ENCODE measurements around the gene OBSCN.

DNA sequence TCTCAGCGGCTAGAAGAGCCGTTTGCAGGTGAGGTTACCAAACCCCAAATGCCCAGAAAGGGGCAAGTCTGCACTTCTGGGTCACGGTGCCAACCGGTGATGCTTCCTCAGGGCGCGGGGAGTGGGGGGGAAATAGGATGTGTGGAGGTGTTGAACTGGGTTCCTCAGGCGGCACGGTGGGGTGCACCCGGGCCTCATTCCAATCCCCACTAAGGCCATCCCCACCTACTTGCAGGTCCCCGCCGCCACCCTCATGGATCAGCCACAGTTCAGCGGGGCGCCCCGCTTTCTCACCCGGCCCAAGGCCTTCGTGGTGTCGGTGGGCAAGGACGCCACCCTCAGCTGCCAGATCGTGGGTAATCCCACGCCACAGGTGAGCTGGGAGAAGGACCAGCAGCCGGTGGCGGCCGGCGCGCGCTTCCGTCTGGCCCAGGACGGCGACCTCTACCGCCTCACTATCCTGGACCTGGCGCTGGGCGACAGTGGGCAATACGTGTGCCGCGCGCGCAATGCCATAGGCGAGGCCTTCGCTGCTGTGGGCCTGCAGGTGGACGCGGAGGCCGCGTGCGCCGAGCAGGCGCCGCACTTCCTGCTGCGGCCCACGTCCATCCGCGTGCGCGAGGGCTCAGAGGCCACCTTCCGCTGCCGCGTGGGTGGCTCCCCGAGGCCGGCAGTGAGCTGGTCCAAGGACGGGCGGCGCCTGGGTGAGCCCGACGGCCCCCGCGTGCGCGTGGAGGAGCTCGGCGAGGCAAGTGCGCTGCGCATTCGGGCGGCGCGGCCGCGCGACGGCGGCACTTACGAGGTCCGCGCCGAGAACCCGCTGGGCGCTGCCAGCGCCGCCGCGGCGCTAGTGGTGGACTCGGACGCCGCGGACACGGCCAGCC is 3.9 kb downstream of the OBSCN start:
- TF ChIP-seq, protein P1, sequence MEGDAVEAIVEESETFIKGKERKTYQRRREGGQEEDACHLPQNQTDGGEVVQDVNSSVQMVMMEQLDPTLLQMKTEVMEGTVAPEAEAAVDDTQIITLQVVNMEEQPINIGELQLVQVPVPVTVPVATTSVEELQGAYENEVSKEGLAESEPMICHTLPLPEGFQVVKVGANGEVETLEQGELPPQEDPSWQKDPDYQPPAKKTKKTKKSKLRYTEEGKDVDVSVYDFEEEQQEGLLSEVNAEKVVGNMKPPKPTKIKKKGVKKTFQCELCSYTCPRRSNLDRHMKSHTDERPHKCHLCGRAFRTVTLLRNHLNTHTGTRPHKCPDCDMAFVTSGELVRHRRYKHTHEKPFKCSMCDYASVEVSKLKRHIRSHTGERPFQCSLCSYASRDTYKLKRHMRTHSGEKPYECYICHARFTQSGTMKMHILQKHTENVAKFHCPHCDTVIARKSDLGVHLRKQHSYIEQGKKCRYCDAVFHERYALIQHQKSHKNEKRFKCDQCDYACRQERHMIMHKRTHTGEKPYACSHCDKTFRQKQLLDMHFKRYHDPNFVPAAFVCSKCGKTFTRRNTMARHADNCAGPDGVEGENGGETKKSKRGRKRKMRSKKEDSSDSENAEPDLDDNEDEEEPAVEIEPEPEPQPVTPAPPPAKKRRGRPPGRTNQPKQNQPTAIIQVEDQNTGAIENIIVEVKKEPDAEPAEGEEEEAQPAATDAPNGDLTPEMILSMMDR (IDR thresholded peaks at IDR 0.05), result no peak
- no peak for TF ChIP-seq POLR2A (IDR thresholded peaks at IDR 0.05)

All from heart left ventricle (tissue), 13 donors.